SK-N-SH treated with all-trans-retinoic acid at 6 μM for 48 hours (cell line): ENCODE data around the gene OCRL.

ENCODE experiments used
- ATAC-seq: fragments of 200-7000 bp; cut with Tn5 transposase; 3 replicates; pipeline ENCODE4 v1.9.1; 2020; ENCODE audit warnings: mild to moderate bottlenecking, moderate library complexity
- ARNTL ChIP-seq: fragments of 450-650 bp; formaldehyde crosslinking; IDR thresholded peaks from 2 replicates; pipeline ENCODE4 v1.5.0; 2020; ENCODE audit warnings: low read depth, mild to moderate bottlenecking, moderate library complexity, borderline replicate concordance
- CSDC2 ChIP-seq: fragments of 250-450 bp; sonication (Bioruptor Pico); IDR thresholded peaks from 2 replicates; pipeline ENCODE4 v1.5.0; 2020; ENCODE audit warnings: mild to moderate bottlenecking, moderate library complexity
- ESRRG ChIP-seq: fragments of 250-450 bp; sonication (Bioruptor Pico); IDR thresholded peaks from 2 replicates; pipeline ENCODE4 v1.6.1; 2021; ENCODE audit warnings: mild to moderate bottlenecking
- GLIS3 ChIP-seq: fragments of 250-450 bp; sonication (Bioruptor Pico); IDR thresholded peaks from 2 replicates; pipeline ENCODE4 v1.5.0; 2020; ENCODE audit warnings: mild to moderate bottlenecking, moderate library complexity
- ISL1 ChIP-seq: fragments of 250-450 bp; sonication (Bioruptor Pico); IDR thresholded peaks from 2 replicates; pipeline ENCODE4 v2.1.2; 2022; ENCODE audit warnings: mild to moderate bottlenecking, moderate library complexity
- OSR1 ChIP-seq: fragments of 250-450 bp; sonication (Bioruptor Pico); IDR thresholded peaks from 2 replicates; pipeline ENCODE4 v1.8.0; 2022; ENCODE audit warnings: moderate library complexity, mild to moderate bottlenecking, inconsistent platforms
- PPARA ChIP-seq: fragments of 250-450 bp; sonication (Bioruptor Pico); IDR thresholded peaks from 2 replicates; pipeline ENCODE4 v1.5.0; 2020; ENCODE audit warnings: mild to moderate bottlenecking, borderline replicate concordance
- TCF4 ChIP-seq: fragments of 250-450 bp; sonication (Bioruptor Pico); IDR thresholded peaks from 2 replicates; pipeline ENCODE4 v1.8.0; 2021; ENCODE audit warnings: mild to moderate bottlenecking, moderate library complexity, borderline replicate concordance
- TOX ChIP-seq: fragments of 250-450 bp; sonication (Bioruptor Pico); IDR thresholded peaks from 2 replicates; pipeline ENCODE4 v1.8.0; 2021; ENCODE audit warnings: mild to moderate bottlenecking, moderate library complexity, borderline replicate concordance
- ZC3H10 ChIP-seq: fragments of 250-450 bp; sonication (Bioruptor Pico); IDR thresholded peaks from 2 replicates; pipeline ENCODE4 v1.5.1; 2021; ENCODE audit warnings: mild to moderate bottlenecking, moderate library complexity
- ZFP3 ChIP-seq: fragments of 250-450 bp; sonication (Bioruptor Pico); IDR thresholded peaks from 2 replicates; pipeline ENCODE4 v1.5.0; 2020; ENCODE audit warnings: mild to moderate bottlenecking, moderate library complexity
- ZNF565 ChIP-seq: fragments of 450-650 bp; formaldehyde crosslinking; conservative IDR thresholded peaks from 2 replicates; pipeline ENCODE4 v1.5.0; 2020; ENCODE audit warnings: low read depth, mild to moderate bottlenecking, moderate library complexity
- ZNF70 ChIP-seq: fragments of 450-650 bp; formaldehyde crosslinking; IDR thresholded peaks from 2 replicates; pipeline ENCODE4 v1.5.0; 2020; ENCODE audit warnings: mild to moderate bottlenecking, moderate library complexity
- ZNF8 ChIP-seq: fragments of 450-650 bp; formaldehyde crosslinking; IDR thresholded peaks from 2 replicates; pipeline ENCODE4 v1.5.0; 2020; ENCODE audit warnings: mild to moderate bottlenecking, moderate library complexity
- TF ChIP-seq, protein P1 (sequence below): fragments of 250-450 bp; sonication (Bioruptor Pico); IDR thresholded peaks from 2 replicates; pipeline ENCODE4 v1.5.1; 2021; ENCODE audit warnings: mild to moderate bottlenecking, moderate library complexity
- TF ChIP-seq, protein P2 (sequence below): fragments of 250-450 bp; sonication (Bioruptor Pico); IDR thresholded peaks from 2 replicates; pipeline ENCODE4 v1.8.0; 2020; ENCODE audit warnings: mild to moderate bottlenecking, moderate library complexity, borderline replicate concordance
- TF ChIP-seq, protein P3 (sequence below): fragments of 250-450 bp; sonication (Bioruptor Pico); IDR thresholded peaks from 2 replicates; pipeline ENCODE4 v1.8.0; 2021; ENCODE audit warnings: low read depth, mild to moderate bottlenecking, moderate library complexity, borderline replicate concordance
- TF ChIP-seq, protein P4 (sequence below): fragments of 250-450 bp; sonication (Bioruptor Pico); IDR thresholded peaks from 2 replicates; pipeline ENCODE4 v1.5.0; 2020; ENCODE audit warnings: mild to moderate bottlenecking, moderate library complexity

OCRL gene

DNA sequence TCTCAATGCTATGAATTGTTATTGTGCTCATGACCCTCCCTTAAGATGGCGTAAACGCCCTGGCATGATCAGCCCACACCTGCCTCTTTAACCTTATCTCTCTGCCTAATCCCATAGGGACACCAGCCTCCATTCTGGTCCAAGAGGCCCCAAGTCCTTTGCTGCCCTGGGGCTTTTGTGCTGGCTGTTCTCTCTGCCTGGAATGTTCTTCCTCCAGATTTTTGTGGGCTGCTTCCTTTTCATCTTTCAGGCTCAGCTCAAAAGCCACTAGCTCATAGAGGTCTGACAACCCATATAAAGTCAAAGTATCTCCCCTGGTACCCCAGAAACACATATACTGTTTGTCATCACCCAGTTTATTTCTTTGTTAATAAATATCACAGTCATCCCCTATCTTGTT is 72.3 kb downstream of the OCRL start:
- TF ChIP-seq ZNF70 (CRISPR knock-in tag) (no peak), ZFP3 (CRISPR knock-in tag) (no peak), TCF4 (CRISPR knock-in tag) (no peak), TOX (CRISPR knock-in tag) (no peak), CSDC2 (no peak), ESRRG (CRISPR knock-in tag) (no peak), PPARA (no peak), OSR1 (no peak), ISL1 (CRISPR knock-in tag) (no peak), ARNTL (CRISPR knock-in tag) (no peak)
- TF ChIP-seq, protein P1, sequence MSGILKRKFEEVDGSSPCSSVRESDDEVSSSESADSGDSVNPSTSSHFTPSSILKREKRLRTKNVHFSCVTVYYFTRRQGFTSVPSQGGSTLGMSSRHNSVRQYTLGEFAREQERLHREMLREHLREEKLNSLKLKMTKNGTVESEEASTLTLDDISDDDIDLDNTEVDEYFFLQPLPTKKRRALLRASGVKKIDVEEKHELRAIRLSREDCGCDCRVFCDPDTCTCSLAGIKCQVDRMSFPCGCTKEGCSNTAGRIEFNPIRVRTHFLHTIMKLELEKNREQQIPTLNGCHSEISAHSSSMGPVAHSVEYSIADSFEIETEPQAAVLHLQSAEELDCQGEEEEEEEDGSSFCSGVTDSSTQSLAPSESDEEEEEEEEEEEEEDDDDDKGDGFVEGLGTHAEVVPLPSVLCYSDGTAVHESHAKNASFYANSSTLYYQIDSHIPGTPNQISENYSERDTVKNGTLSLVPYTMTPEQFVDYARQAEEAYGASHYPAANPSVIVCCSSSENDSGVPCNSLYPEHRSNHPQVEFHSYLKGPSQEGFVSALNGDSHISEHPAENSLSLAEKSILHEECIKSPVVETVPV (CRISPR knock-in tag), result no peak
- TF ChIP-seq, protein P2, sequence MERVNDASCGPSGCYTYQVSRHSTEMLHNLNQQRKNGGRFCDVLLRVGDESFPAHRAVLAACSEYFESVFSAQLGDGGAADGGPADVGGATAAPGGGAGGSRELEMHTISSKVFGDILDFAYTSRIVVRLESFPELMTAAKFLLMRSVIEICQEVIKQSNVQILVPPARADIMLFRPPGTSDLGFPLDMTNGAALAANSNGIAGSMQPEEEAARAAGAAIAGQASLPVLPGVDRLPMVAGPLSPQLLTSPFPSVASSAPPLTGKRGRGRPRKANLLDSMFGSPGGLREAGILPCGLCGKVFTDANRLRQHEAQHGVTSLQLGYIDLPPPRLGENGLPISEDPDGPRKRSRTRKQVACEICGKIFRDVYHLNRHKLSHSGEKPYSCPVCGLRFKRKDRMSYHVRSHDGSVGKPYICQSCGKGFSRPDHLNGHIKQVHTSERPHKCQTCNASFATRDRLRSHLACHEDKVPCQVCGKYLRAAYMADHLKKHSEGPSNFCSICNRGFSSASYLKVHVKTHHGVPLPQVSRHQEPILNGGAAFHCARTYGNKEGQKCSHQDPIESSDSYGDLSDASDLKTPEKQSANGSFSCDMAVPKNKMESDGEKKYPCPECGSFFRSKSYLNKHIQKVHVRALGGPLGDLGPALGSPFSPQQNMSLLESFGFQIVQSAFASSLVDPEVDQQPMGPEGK (CRISPR knock-in tag), result no peak
- TF ChIP-seq, protein P3, sequence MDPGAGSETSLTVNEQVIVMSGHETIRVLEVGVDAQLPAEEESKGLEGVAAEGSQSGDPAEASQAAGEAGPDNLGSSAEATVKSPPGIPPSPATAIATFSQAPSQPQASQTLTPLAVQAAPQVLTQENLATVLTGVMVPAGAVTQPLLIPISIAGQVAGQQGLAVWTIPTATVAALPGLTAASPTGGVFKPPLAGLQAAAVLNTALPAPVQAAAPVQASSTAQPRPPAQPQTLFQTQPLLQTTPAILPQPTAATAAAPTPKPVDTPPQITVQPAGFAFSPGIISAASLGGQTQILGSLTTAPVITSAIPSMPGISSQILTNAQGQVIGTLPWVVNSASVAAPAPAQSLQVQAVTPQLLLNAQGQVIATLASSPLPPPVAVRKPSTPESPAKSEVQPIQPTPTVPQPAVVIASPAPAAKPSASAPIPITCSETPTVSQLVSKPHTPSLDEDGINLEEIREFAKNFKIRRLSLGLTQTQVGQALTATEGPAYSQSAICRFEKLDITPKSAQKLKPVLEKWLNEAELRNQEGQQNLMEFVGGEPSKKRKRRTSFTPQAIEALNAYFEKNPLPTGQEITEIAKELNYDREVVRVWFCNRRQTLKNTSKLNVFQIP (CRISPR knock-in tag), result no peak
- TF ChIP-seq, protein P4, sequence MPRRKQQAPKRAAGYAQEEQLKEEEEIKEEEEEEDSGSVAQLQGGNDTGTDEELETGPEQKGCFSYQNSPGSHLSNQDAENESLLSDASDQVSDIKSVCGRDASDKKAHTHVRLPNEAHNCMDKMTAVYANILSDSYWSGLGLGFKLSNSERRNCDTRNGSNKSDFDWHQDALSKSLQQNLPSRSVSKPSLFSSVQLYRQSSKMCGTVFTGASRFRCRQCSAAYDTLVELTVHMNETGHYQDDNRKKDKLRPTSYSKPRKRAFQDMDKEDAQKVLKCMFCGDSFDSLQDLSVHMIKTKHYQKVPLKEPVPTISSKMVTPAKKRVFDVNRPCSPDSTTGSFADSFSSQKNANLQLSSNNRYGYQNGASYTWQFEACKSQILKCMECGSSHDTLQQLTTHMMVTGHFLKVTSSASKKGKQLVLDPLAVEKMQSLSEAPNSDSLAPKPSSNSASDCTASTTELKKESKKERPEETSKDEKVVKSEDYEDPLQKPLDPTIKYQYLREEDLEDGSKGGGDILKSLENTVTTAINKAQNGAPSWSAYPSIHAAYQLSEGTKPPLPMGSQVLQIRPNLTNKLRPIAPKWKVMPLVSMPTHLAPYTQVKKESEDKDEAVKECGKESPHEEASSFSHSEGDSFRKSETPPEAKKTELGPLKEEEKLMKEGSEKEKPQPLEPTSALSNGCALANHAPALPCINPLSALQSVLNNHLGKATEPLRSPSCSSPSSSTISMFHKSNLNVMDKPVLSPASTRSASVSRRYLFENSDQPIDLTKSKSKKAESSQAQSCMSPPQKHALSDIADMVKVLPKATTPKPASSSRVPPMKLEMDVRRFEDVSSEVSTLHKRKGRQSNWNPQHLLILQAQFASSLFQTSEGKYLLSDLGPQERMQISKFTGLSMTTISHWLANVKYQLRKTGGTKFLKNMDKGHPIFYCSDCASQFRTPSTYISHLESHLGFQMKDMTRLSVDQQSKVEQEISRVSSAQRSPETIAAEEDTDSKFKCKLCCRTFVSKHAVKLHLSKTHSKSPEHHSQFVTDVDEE (CRISPR knock-in tag), result no peak
- no peak for ATAC-seq

DNA sequence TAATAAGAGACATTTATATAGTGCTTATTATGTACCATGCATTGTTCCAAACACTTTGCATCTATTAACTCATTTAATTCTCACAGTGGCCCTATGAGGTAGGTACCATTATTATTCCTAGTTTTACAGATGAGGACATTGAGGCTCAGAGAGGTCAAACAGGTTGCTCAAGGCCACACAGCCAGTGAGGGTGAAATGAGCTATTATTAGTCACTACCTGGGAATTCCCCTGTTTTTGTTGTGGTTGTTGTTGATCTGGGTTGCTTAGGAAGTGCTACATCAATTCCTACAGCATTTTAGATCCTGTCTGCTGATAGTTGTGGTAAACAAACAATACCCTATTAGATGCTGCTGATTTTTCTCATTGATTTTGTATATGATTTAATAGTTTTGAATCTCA is 73.5 kb downstream of the OCRL start:
- TF ChIP-seq PPARA, result no peak
- ATAC-seq, result no peak

- ATAC-seq, result no peak
- no peak for TF ChIP-seq OSR1
- no peak for TF ChIP-seq GLIS3
- no peak for TF ChIP-seq ZNF565 (CRISPR knock-in tag)
- TF ChIP-seq ARNTL (CRISPR knock-in tag), result no peak
- TF ChIP-seq CSDC2, result no peak
- no peak for TF ChIP-seq ZNF8
Measured at GRCh38 chrX:129614481-129615255, 74.6 kb downstream of the OCRL start.

DNA sequence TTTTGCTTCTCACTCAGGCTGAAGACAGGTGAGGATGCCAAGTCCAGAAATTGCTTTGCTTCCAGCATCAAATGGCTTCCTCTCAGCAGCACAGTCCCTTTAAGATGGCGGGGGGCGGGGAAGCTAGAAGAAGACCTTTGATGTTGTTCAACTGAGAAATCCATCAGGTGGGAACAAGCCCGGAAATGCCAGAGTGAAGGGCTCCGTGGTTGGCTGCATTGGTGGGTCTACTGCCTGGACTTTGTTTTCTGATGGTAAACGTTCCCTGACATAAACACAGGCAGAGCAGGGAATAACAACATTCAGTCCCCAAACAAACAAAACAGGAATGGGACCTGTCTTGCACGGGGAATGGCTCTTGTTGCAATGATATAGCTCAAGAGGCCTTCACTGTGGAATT is 77.4 kb downstream of the OCRL start:
- no peak for TF ChIP-seq ZC3H10
- TF ChIP-seq, protein P1 (CRISPR knock-in tag), result no peak
- TF ChIP-seq TCF4 (CRISPR knock-in tag), result no peak
- no peak for TF ChIP-seq ISL1 (CRISPR knock-in tag)
- no peak for TF ChIP-seq ESRRG (CRISPR knock-in tag)
- TF ChIP-seq, protein P4 (CRISPR knock-in tag), result no peak
- no peak for ATAC-seq
